OCI-LY1 (cell line): ENCODE measurements around the gene GORAB.

ENCODE experiments used
- H2AFZ ChIP-seq: fragments of 200-600 bp; sonication (generic), shearing (Covaris generic); 2 replicates; pipeline ENCODE4 v1.6.0; 2014; ENCODE audit warnings: antibody characterized with exemption, mild to moderate bottlenecking, low read length
- H3F3A ChIP-seq: fragments of 200-600 bp; sonication (generic), shearing (Covaris generic); 2 replicates; pipeline ENCODE4 v1.6.0; 2014; ENCODE audit warnings: mild to moderate bottlenecking, antibody characterized with exemption, low read length, moderate library complexity; ENCODE audit not compliant: insufficient read depth
- H3K27ac ChIP-seq: fragments of 200-600 bp; sonication (generic); 2 replicates; pipeline ENCODE4 v1.5.1; 2014; ENCODE audit warnings: low read length, mixed run types, mild to moderate bottlenecking, low read depth; ENCODE audit not compliant: poor library complexity, severe bottlenecking
- H3K27me3 ChIP-seq: fragments of 200-600 bp; sonication (generic); 2 replicates; pipeline ENCODE4 v1.6.0; 2014; ENCODE audit warnings: antibody characterized with exemption, mild to moderate bottlenecking, low read length, moderate library complexity; ENCODE audit not compliant: insufficient read depth
- H3K36me3 ChIP-seq: fragments of 200-600 bp; sonication (generic); 2 replicates; pipeline ENCODE4 v1.6.1; 2014; ENCODE audit warnings: mild to moderate bottlenecking, antibody characterized with exemption, low read length, moderate library complexity, mixed read lengths; ENCODE audit not compliant: insufficient read depth
- H3K4me1 ChIP-seq: fragments of 200-600 bp; sonication (generic); 2 replicates; pipeline ENCODE4 v1.5.1; 2014; ENCODE audit warnings: mild to moderate bottlenecking, low read length, moderate library complexity; ENCODE audit not compliant: insufficient read depth, severe bottlenecking
- H3K4me2 ChIP-seq: fragments of 200-600 bp; sonication (generic), shearing (Covaris generic); 2 replicates; pipeline ENCODE4 v1.6.1; 2014; ENCODE audit warnings: low read length
- H3K4me3 ChIP-seq: fragments of 200-600 bp; sonication (generic); 2 replicates; pipeline ENCODE4 v1.5.1; 2014; ENCODE audit warnings: low read length, low read depth, mild to moderate bottlenecking, mixed read lengths; ENCODE audit not compliant: poor library complexity, severe bottlenecking
- H3K79me2 ChIP-seq: fragments of 200-600 bp; shearing (Covaris generic); 2 replicates; pipeline ENCODE4 v1.6.1; 2016; ENCODE audit warnings: mixed run types, low read length, mixed read lengths; ENCODE audit not compliant: insufficient read depth
- H3K9ac ChIP-seq: fragments of 200-600 bp; sonication (generic), shearing (Covaris generic); 2 replicates; pipeline ENCODE4 v1.6.1; 2014; ENCODE audit warnings: mild to moderate bottlenecking, low read length, mixed read lengths
- H3K9me2 ChIP-seq: fragments of 200-600 bp; sonication (generic), shearing (Covaris generic); 2 replicates; pipeline ENCODE4 v1.6.1; 2014; ENCODE audit warnings: low read depth, mild to moderate bottlenecking, low read length, mixed read lengths
- H3K9me3 ChIP-seq: fragments of 200-600 bp; shearing (Covaris generic); 2 replicates; pipeline ENCODE4 v1.6.1; 2014; ENCODE audit warnings: low read length, mixed read lengths
- H4K20me1 ChIP-seq: fragments of 200-600 bp; sonication (generic), shearing (Covaris generic); 2 replicates; pipeline ENCODE4 v1.6.0; 2016; ENCODE audit warnings: mild to moderate bottlenecking, low read length; ENCODE audit not compliant: insufficient read depth
- EZH2 ChIP-seq: fragments of 200-600 bp; sonication (generic), shearing (Covaris generic); IDR thresholded peaks from 2 replicates; pipeline ENCODE4 v1.8.0; 2017; ENCODE audit warnings: borderline replicate concordance, mixed run types, mild to moderate bottlenecking, antibody characterized with exemption, low read length, moderate library complexity, mixed read lengths
- TF ChIP-seq, protein P1 (sequence below): fragments of 200-600 bp; sonication (generic), shearing (Covaris generic); IDR thresholded peaks from 2 replicates; pipeline ENCODE4 v1.5.1; 2017; ENCODE audit warnings: mild to moderate bottlenecking, antibody characterized with exemption, low read length, moderate library complexity, mixed read lengths

Gene GORAB

DNA sequence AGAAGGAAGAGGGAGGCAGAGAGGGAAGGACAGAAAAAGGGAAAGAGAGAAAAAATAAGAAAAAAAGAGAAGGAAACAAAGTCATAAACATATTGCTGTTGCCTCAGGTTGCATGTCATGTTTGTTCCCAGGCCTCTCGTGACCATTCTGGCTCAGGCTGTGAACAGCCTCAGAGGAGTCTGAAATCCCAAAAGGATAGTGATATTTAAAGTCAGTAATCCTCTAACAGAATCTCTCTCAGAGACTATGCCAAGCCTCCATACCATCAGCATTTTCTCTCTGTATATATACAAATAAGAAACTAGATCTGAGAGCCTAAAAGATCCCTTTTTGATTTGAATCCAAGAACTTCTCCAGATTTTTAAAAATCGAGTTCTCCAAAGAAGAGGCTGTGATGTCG, 35.2 kb downstream of the GORAB start:
- no peaks in the 10 kb centered on the region for H3K9me3 ChIP-seq
- no peak overlapping the region for H3K4me2 ChIP-seq
- no peaks in the 10 kb centered on the region for H4K20me1 ChIP-seq
- no peaks in the 10 kb centered on the region for H3F3A ChIP-seq
- no peak overlapping the region for H3K9ac ChIP-seq
- no peaks in the 10 kb centered on the region for H3K27me3 ChIP-seq
- no peak for TF ChIP-seq EZH2
- TF ChIP-seq, protein P1, sequence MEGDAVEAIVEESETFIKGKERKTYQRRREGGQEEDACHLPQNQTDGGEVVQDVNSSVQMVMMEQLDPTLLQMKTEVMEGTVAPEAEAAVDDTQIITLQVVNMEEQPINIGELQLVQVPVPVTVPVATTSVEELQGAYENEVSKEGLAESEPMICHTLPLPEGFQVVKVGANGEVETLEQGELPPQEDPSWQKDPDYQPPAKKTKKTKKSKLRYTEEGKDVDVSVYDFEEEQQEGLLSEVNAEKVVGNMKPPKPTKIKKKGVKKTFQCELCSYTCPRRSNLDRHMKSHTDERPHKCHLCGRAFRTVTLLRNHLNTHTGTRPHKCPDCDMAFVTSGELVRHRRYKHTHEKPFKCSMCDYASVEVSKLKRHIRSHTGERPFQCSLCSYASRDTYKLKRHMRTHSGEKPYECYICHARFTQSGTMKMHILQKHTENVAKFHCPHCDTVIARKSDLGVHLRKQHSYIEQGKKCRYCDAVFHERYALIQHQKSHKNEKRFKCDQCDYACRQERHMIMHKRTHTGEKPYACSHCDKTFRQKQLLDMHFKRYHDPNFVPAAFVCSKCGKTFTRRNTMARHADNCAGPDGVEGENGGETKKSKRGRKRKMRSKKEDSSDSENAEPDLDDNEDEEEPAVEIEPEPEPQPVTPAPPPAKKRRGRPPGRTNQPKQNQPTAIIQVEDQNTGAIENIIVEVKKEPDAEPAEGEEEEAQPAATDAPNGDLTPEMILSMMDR: no peak
- no peak overlapping the region for H3K4me3 ChIP-seq
- H3K36me3 ChIP-seq: no peaks in the 10 kb centered on the region
- no peak overlapping the region for H3K27ac ChIP-seq
- H3K9me2 ChIP-seq: no peaks in the 10 kb centered on the region
- H3K4me1 ChIP-seq: no peaks in the 10 kb centered on the region
- no peak overlapping the region for H2AFZ ChIP-seq
- H3K79me2 ChIP-seq: no peaks in the 10 kb centered on the region

DNA sequence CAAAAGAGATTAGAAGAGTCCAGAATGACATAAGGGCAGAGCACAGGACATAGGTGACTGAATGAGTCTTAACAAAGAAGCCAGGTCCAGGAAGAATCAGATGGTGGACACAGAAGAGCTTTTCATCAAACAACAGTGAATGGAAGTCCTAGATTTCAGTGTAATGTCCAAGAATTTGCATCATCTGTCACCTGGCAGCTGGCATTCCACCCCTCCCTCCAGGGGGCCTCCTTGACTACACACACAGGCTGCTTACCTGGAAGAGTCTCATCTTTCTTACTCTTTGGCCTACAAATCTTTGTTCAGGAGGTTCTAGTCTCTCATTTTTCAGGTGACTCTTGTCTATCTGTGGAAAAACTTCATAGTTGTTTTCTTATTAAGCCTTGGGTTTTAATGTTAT, 36.2 kb downstream of the GORAB start:
- no peaks in the 10 kb centered on the region for H3K36me3 ChIP-seq

GRCh38 chr1:170576980-170577379, 45.0 kb downstream of the GORAB start:
- TF ChIP-seq, protein P1: no peak
- no peak for TF ChIP-seq EZH2
- H3K9me3 ChIP-seq: no peaks in the 10 kb centered on the region
- H4K20me1 ChIP-seq: no peaks in the 10 kb centered on the region
- H3K4me2 ChIP-seq: no peak overlapping the region
- H2AFZ ChIP-seq: no peak overlapping the region
- H3K27me3 ChIP-seq: no peaks in the 10 kb centered on the region
- H3K9me2 ChIP-seq: no peaks in the 10 kb centered on the region
- H3K79me2 ChIP-seq: no peaks in the 10 kb centered on the region
- H3K4me3 ChIP-seq: no peak overlapping the region
- no peaks in the 10 kb centered on the region for H3F3A ChIP-seq
- H3K4me1 ChIP-seq: no peaks in the 10 kb centered on the region
- H3K9ac ChIP-seq: no peak overlapping the region
- no peaks in the 10 kb centered on the region for H3K36me3 ChIP-seq
- no peak overlapping the region for H3K27ac ChIP-seq

More for the DNA sequence above, 36.2 kb downstream of the GORAB start:
- H3K27ac ChIP-seq: no peak overlapping the region
- H3K79me2 ChIP-seq: no peaks in the 10 kb centered on the region
- no peak overlapping the region for H3K4me3 ChIP-seq
- H3K27me3 ChIP-seq: no peaks in the 10 kb centered on the region
- no peaks in the 10 kb centered on the region for H3F3A ChIP-seq
- no peak for TF ChIP-seq EZH2
- TF ChIP-seq, protein P1: no peak
- no peak overlapping the region for H3K9ac ChIP-seq
- H3K9me2 ChIP-seq: no peaks in the 10 kb centered on the region
- H4K20me1 ChIP-seq: no peaks in the 10 kb centered on the region
- no peak overlapping the region for H3K4me2 ChIP-seq
- no peak overlapping the region for H2AFZ ChIP-seq
- H3K9me3 ChIP-seq: no peaks in the 10 kb centered on the region
- H3K4me1 ChIP-seq: no peaks in the 10 kb centered on the region
